HG03039 (cell line): Measurements from ENCODE around the gene BZW1.

Experiments used
- ATAC-seq: cut with Tn5 transposase; IDR thresholded peaks from one replicate; pipeline ENCODE4 v1.9.1; 2021; ENCODE audit warnings: mild to moderate bottlenecking, moderate library complexity; ENCODE audit not compliant: unreplicated experiment

The BZW1 gene

DNA sequence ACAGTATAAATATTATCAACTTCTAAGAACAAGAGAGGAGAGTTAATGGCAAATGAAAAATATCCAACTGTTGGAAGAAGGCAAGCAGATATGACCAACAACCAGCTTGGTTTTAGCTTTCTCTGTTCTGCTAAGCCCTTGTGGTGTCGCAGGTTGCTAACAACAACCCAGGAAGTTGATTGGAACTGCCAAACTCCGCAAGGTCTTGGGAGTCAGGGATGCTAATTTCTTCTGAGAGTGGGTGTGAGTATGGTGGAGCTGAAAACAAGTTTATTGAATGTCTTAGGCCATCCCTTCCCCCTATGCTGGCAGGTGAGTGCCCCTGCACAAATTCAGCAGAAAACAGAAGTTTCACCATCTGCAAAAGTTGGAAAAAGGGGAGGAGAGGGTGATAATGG lies 17.5 kb downstream of the BZW1 start:
- no peak for ATAC-seq

GRCh38 chr2:200834701-200835100 lies 23.0 kb downstream of the BZW1 start:
- no peak for ATAC-seq

GRCh38 chr2:200839513-200839912 lies 27.8 kb downstream of the BZW1 start:
- no peak for ATAC-seq

GRCh38 chr2:200843993-200844948 lies 32.6 kb downstream of the BZW1 start:
- no peak for ATAC-seq

DNA sequence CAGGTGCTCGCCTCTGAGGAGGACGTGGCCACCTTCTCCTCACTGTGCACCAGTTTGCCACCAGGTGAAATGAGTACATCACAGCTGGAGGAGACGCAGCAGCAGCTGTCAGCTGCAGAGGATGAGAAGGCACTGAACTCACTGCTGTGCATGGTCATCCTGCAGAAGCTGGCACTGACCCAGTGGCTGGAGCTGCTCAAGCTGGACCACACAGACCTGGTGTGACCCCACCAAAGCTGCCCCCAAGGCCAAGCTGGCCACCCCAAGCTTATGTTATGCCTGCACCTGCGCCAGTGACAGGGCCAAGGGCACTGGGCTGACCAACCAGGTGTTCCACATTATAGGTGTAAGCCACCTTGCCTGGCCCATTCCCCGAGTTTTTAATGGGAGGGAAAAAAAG lies 33.5 kb downstream of the BZW1 start:
- no peak for ATAC-seq

- no peak for ATAC-seq
These were observed 34.1 kb downstream of the BZW1 start for GRCh38 chr2:200845669-200846325.

DNA sequence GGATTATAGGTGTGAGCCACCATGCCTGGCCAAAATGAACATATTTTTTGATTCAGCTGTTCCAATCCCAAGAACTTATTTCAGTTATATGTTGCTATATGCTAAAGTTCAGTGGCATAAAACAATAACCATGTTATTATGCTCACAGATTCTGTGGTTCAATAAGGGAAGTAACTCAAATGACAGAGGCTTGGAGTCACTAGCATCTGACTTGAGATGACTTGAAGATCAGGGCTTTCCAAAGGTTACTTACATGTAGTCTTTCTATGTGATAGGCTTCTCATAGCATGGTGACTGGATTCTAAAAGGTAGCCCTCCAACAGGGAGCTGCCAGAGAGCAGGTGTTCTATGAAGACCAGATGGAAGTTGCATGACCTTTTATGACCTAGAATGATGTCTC lies 35.6 kb downstream of the BZW1 start:
- ATAC-seq, result no peak

GRCh38 chr2:200847939-200848338 lies 36.2 kb downstream of the BZW1 start:
- ATAC-seq, result no peak

DNA sequence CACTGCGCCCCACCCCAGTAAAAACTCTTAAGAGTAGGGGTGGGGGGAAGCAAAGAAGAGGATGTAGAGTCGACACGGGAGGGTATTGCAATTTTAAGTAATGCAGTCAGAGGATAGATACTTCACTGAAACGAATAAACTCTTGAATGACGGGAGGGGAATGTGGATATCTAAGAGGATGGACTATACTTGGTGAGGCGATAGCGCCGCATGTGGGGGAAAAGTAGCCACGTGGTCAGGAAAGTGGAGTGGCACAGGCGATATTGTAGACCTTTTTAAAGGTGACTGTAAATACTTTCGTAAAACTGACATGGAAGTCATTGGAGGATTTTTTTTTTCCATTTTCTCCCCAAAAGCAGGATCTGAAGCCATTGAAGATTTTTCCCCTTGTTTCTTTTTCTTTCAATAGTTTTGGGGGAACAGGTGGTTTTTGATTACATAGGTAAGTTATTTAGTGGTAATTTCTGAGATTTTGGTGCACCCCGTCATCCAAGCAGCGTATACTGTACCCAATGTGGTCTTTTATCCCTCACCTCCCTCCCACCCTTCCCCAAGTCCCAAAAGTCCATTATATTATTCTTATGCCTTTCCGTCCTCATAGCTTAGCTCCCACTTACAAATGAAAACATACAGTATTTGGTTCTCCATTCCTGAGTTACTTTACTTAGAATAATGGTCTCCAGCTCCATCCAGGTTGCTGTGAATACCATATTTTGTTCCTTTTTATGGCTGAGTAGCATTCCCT lies 39.0 kb downstream of the BZW1 start:
- ATAC-seq, result no peak

GRCh38 chr2:200851398-200852248 lies 39.9 kb downstream of the BZW1 start:
- ATAC-seq, result no peak

GRCh38 chr2:200852605-200853004 lies 40.9 kb downstream of the BZW1 start:
- ATAC-seq, result no peak

GRCh38 chr2:200856806-200857205 lies 45.1 kb downstream of the BZW1 start:
- no peak for ATAC-seq

DNA sequence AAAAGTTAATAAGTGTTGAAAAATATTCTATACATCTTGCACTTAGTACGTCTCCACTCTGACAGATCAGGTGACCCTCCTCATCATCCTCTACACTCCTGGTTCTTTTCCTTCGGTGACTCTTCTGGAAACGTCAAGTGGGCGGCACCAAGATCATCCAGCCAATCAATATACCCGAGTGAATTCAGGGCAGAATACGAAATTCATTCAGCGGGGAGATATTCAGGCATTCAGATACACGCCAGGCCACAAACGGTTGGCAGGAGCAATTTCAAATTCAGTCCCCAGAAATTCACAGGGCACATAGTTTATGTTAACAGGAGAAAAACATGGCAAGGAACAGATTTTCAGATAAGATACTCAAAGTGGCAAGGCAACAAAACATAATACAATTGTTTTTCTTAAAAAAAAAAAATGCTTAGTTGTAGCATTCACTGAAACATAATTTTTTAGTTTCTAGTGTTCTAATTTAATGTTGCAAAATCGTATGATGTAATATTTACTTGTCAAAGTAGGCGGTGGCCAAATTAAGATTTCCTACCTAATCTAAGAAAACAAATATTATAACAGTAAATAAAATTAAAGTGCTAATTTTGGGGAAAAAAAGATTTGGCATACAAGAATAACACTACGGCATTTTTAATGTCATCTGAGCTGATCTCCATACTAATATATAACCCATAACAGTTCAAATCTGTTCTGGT lies 48.5 kb downstream of the BZW1 start:
- ATAC-seq, result no peak

DNA sequence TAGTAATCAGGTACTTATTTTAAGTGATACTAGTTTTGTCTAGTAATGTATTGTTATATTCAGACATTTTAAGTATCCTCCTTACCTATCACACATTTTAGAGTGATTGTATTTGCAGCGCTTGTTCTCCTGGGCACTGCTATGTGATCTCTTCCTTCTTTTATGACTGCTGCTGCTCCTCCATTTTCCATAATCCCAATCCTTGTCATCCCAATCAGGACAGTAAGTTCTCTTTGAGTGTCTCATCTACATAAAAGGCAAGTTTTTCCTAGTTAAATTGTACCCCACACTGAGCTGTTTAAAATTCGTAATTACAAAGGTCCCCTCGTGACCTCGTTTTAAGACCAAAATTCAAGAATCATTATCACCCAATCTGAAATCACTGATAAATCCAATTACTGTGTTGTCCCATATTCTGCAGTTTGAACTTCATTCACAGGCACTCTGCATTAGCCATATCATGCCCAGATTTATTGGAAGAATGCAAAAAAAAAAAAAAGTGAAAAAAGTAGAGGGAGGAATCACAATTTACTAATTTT lies 50.0 kb downstream of the BZW1 start:
- ATAC-seq, result no peak

DNA sequence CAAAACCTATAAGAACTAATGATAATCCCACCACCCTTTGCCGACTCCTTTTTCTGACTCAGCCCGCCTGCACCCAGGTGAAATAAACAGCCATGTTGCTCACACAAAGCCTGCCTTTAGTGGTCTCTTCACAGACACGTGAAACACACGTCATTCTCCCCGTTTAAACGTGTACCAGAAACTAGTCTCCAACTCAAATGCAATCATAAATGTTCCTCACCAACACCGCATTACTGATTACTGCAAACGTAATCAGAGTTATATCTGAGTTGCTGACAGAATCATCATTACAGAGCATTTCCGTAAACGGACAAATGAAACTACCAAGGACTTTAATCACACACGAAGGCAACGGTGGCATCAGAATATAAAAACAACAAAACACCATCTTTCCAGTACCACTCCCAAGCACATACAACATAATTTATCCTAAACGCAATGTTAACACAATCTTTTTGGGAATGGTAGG lies 50.9 kb downstream of the BZW1 start:
- ATAC-seq, result no peak

GRCh38 chr2:200863782-200864175 lies 52.1 kb downstream of the BZW1 start:
- no peak for ATAC-seq

- ATAC-seq, result peak; percentile 79
These were observed 52.7 kb downstream of the BZW1 start, which contains the start of gene CLK1 for GRCh38 chr2:200864176-200865034. Gene CLK1, minus strand, starts transcription at chr2:200864658. Its CDS starts 2,796 bp downstream, at chr2:200861862.

DNA sequence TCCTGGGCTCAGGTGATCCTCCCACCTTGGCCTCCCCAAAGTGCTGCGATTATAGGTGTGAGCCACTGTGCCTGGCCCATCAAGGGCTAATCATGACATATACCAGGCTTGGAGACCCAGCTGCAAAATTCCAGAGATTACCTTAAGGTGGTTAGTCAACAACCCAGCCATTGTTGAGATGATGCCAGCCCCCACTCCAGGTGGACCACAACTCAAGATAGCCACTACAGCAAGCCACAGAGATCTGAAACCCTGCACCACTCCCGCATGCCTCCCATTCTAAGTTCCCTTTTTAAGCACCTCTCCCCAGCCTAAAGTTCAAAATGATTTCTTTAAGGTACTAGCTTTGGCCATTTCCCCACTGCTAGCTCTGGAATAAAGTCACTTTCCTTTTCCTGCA lies 57.3 kb downstream of the BZW1 start:
- no peak for ATAC-seq

DNA sequence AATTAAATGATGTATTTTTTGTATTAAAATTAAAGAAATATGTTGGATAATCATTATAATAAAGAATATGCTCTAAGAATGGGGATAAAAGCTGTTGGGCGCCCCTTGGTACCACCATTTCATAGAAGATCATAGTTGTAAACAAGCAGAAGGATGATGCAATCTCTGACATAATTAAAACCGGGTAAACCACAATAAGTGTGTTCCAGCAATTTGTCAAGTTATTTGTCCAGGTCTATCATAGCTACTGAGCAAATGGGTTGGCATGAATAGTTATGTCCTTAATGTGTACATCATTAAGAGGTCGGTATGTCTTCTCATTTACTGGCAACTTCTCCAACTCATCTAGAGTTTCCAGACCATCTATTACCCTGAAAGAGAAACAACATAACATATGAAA lies 59.4 kb downstream of the BZW1 start:
- ATAC-seq, result no peak
